ENCODE results near the gene MGAT2.
A peak's percentile ranks its signal among the peaks of the same experiment; 100 is the strongest.

The MGAT2 gene

GRCh38 chr14:49586673-49587460 is 33.7 kb upstream of the MGAT2 start:
- peak; percentile 30 for DNase-seq
- H3K27me3 Mint-ChIP-seq (ENCODE audit: low read depth, poor library complexity): peaks cover 2% of the 10 kb centered on the region
- H3K9me3 Mint-ChIP-seq: no peaks in the 10 kb centered on the region
- TF ChIP-seq CTCF (IDR thresholded peaks at IDR 0.05): peak; percentile 88
- H3K36me3 Mint-ChIP-seq (ENCODE audit: low read depth): peaks cover 36% of the 10 kb centered on the region
- H3K4me1 Mint-ChIP-seq: peaks cover 35% of the 10 kb centered on the region
- peak overlapping the region; percentile 88 for H3K27ac Mint-ChIP-seq
- peak overlapping the region; percentile 94 for H3K4me3 Mint-ChIP-seq

GRCh38 chr14:49589387-49589786 is 31.2 kb upstream of the MGAT2 start:
- Mint-ChIP-seq H3K4me1 (peaks cover 12% of the 10 kb centered on the region), H3K27ac (no peak overlapping the region), H3K36me3 (ENCODE audit: low read depth) (peaks cover 11% of the 10 kb centered on the region), H3K9me3 (no peaks in the 10 kb centered on the region), H3K4me3 (no peak overlapping the region), H3K27me3 (ENCODE audit: low read depth, poor library complexity) (peaks cover 2% of the 10 kb centered on the region)
- no peak for TF ChIP-seq CTCF (IDR thresholded peaks at IDR 0.05)
- no peak for DNase-seq

GRCh38 chr14:49593016-49593415 is 27.6 kb upstream of the MGAT2 start:
- no peaks in the 10 kb centered on the region for H3K9me3 Mint-ChIP-seq
- no peaks in the 10 kb centered on the region for H3K36me3 Mint-ChIP-seq (ENCODE audit: low read depth)
- H3K27ac Mint-ChIP-seq: no peak overlapping the region
- TF ChIP-seq CTCF (IDR thresholded peaks at IDR 0.05): no peak
- H3K27me3 Mint-ChIP-seq (ENCODE audit: low read depth, poor library complexity): peaks cover 2% of the 10 kb centered on the region
- H3K4me3 Mint-ChIP-seq: no peak overlapping the region
- DNase-seq: no peak
- peaks cover 26% of the 10 kb centered on the region for H3K4me1 Mint-ChIP-seq

- Mint-ChIP-seq H3K4me3 (no peak overlapping the region), H3K4me1 (peaks cover 31% of the 10 kb centered on the region), H3K9me3 (no peaks in the 10 kb centered on the region), H3K36me3 (ENCODE audit: low read depth) (no peaks in the 10 kb centered on the region), H3K27ac (no peak overlapping the region), H3K27me3 (ENCODE audit: low read depth, poor library complexity) (peaks cover 2% of the 10 kb centered on the region)
- DNase-seq: no peak
- no peak for TF ChIP-seq CTCF (IDR thresholded peaks at IDR 0.05)
Measured at GRCh38 chr14:49594347-49595091, 26.1 kb upstream of the MGAT2 start.

- no peaks in the 10 kb centered on the region for H3K36me3 Mint-ChIP-seq (ENCODE audit: low read depth)
- peak overlapping the region; percentile 95 for H3K4me3 Mint-ChIP-seq
- H3K27ac Mint-ChIP-seq: peak overlapping the region; percentile 97
- no peaks in the 10 kb centered on the region for H3K27me3 Mint-ChIP-seq (ENCODE audit: low read depth, poor library complexity)
- peaks cover 45% of the 10 kb centered on the region for H3K4me1 Mint-ChIP-seq
- DNase-seq: peak; percentile 35
- no peaks in the 10 kb centered on the region for H3K9me3 Mint-ChIP-seq
- TF ChIP-seq CTCF (IDR thresholded peaks at IDR 0.05): no peak
Measured at GRCh38 chr14:49598189-49598484, 22.5 kb upstream of the MGAT2 start.
